ENCODE measurements around the gene DYSF. TPM values are rescaled to one million over a fixed set of nuclear protein-coding genes. Genes with fewer than 3 reads are reported as not detected.

DYSF gene
- total and polyA plus RNA-seq, 2 donors from 2014 or later = 11.3 to 19.8 TPM

DNA sequence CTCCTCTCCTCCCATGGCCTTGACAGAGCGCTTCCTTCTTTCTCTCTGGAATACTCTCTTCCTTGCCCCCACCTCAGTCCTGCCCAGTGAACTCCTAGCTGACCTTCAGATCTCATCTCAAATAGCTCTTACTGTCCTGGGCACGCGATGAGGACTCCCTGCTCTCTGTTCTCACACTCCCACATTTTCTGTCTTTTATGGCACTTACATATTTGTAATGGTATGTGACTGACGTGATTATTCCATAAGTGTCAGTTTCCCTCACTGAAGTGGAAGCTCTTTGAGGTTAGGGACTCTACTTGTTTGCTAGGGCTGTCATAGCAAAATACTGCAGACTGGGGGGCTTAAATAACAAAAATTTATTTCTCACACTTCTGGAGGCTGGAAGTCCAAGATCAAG, 1.7 kb upstream of the DYSF start:
- Histone ChIP-seq H3K27ac (ENCODE audit: low read depth in 2 of 2, low read length in 2 of 2) (no peak overlapping the region), H3K4me1 (ENCODE audit: control insufficient read depth in 2 of 3, insufficient read depth in 2 of 3, low read depth in 1 of 3, low read length in 3 of 3) (peaks cover 0 to 28% (median 12%) of the 10 kb centered on the region in 3 donors), H3K9me3 (ENCODE audit: control insufficient read depth in 2 of 3, insufficient read depth in 1 of 3, low read length in 3 of 3) (no peaks in the 10 kb centered on the region), H3K4me3 (ENCODE audit: low read length in 3 of 3) (no peak overlapping the region), H3K9ac (ENCODE audit: low read length in 3 of 3) (no peak overlapping the region), H3K36me3 (ENCODE audit: control insufficient read depth in 2 of 3, insufficient read depth in 3 of 3, low read length in 3 of 3) (no peaks in the 10 kb centered on the region), H3K27me3 (ENCODE audit: control insufficient read depth, insufficient read depth, low read length) (peaks cover 2% of the 10 kb centered on the region)
- DNase-seq = no peak
- intact Hi-C loops (cut with DNase I) = no loop called here
- FAIRE-seq = no peak
- TF ChIP-seq CTCF (IDR thresholded peaks at IDR 0.05; ENCODE audit: borderline replicate concordance, extremely low read depth, insufficient read depth) = no peak

DNA sequence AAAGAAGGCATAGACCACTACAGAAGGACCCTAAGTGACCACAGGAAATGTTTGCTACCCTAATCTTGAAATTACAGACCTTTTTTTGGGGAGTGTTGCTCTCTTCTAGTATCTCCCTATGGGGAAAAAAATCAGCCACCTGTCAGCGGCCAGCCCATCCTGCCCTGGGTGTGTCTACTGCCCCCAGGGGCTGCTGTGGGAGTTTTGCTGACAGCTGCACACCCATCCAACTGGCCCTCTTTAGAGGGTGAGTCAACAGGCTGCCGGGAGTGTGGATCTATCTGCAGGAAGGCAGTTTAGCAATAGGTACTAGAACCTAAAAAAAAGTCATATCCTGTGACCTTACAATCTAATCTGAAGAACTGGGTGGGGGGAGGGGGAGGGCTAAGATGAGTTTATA, 796 bp upstream of the DYSF start:
- DNase-seq (no peak), FAIRE-seq (no peak)
- Histone ChIP-seq H3K4me1 (ENCODE audit: control insufficient read depth in 2 of 3, insufficient read depth in 2 of 3, low read depth in 1 of 3, low read length in 3 of 3) (peaks cover 0 to 34% (median 12%) of the 10 kb centered on the region in 3 donors), H3K36me3 (ENCODE audit: control insufficient read depth in 2 of 3, insufficient read depth in 3 of 3, low read length in 3 of 3) (no peaks in the 10 kb centered on the region), H3K27ac (ENCODE audit: low read depth in 2 of 2, low read length in 2 of 2) (no peak overlapping the region), H3K9me3 (ENCODE audit: control insufficient read depth in 2 of 3, insufficient read depth in 1 of 3, low read length in 3 of 3) (no peaks in the 10 kb centered on the region), H3K27me3 (ENCODE audit: control insufficient read depth, insufficient read depth, low read length) (peaks cover 2% of the 10 kb centered on the region), H3K9ac (ENCODE audit: low read length in 3 of 3) (no peak overlapping the region), H3K4me3 (ENCODE audit: low read length in 3 of 3) (no peak overlapping the region)
- intact Hi-C loops (cut with DNase I) = no loop called here
- no peak for TF ChIP-seq CTCF (IDR thresholded peaks at IDR 0.05; ENCODE audit: borderline replicate concordance, extremely low read depth, insufficient read depth)

GRCh38 chr2:71454221-71455010, 1.1 kb downstream of the DYSF start:
- FAIRE-seq (no peak), DNase-seq (no peak)
- H3K9ac ChIP-seq (ENCODE audit: low read length in 3 of 3) = no peak overlapping the region

More at GRCh38 chr2:71454221-71455010, 1.1 kb downstream of the DYSF start:
- no peaks in the 10 kb centered on the region for H3K36me3 ChIP-seq (ENCODE audit: control insufficient read depth in 2 of 3, insufficient read depth in 3 of 3, low read length in 3 of 3)
- peak overlapping the region in 2 of 3 donors; percentile 22 to 54 for H3K4me3 ChIP-seq (ENCODE audit: low read length in 3 of 3)
- peaks cover 0 to 34% (median 12%) of the 10 kb centered on the region in 3 donors for H3K4me1 ChIP-seq (ENCODE audit: control insufficient read depth in 2 of 3, insufficient read depth in 2 of 3, low read depth in 1 of 3, low read length in 3 of 3)
- H3K9me3 ChIP-seq (ENCODE audit: control insufficient read depth in 2 of 3, insufficient read depth in 1 of 3, low read length in 3 of 3) = no peaks in the 10 kb centered on the region
- no peak for TF ChIP-seq CTCF (IDR thresholded peaks at IDR 0.05; ENCODE audit: borderline replicate concordance, extremely low read depth, insufficient read depth)
- H3K27ac ChIP-seq (ENCODE audit: low read depth in 2 of 2, low read length in 2 of 2) = no peak overlapping the region
- H3K27me3 ChIP-seq (ENCODE audit: control insufficient read depth, insufficient read depth, low read length) = peaks cover 2% of the 10 kb centered on the region
- intact Hi-C loops (cut with DNase I) = no loop called here

Data from kidney (tissue), 14 donors.